SH-SY5Y (cell line): ENCODE data around the gene OR51E2.

Experiments used
- GATA2 ChIP-seq: IDR thresholded peaks from 2 replicates; pipeline ENCODE4 v1.6.1; 2011; ENCODE audit warnings: mild to moderate bottlenecking, low read depth, low read length
- GATA3 ChIP-seq: IDR thresholded peaks from 2 replicates; pipeline ENCODE4 v1.6.1; 2011; ENCODE audit warnings: low read depth, mild to moderate bottlenecking, low read length, moderate library complexity

DNA sequence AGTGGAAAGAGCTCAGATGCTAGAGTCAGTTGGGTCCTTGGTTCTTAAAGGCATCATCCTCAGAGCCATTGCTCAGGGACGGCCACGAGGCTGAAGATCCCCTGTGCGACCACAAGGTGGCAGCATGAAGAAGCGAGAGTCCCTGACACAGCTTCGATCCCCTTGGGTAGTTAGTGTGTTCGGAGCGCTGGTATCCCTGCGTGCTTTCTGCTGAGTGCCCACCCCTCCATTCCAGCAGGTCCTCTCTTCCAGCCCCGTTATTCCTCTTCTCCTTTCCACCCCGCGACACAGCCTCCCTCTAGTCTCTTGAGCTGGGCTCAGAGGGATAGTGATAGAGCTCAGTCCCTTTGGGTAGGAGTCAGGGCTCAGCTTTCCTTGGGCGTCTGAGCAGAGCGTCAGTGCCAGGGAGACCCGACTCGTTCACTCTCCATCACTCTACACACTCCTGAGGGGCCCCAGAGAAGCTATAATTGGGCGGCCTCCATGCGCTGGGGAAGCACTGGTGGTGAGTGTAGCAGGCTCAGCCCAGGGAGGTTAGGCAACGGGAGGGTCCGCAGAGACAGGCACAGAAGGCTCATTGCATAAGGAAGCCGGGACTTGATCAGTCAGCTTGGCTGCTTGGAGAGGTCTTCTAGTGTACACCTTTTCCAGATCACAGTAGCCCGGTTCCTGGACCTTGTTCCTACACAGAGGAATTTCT lies 60.5 kb downstream of the OR51E2 start, which contains the start of gene OR51D1:
- TF ChIP-seq GATA2, result no peak
- no peak for TF ChIP-seq GATA3
